ENCODE measurements around the gene RAD51B.

- TF ChIP-seq CTCF (IDR thresholded peaks at IDR 0.05) (peak; percentile 69 to 94 (median 94)), EP300 (IDR thresholded peaks at IDR 0.05) (no peak), POLR2A (IDR thresholded peaks at IDR 0.05) (no peak)
These were observed 124.4 kb downstream of the RAD51B start for GRCh38 chr14:67943947-67944346.

Measured in ovary (tissue), 3 donors.